WTC11 (cell line): ENCODE data around the gene SRGAP1. TPM values are rescaled to one million over a fixed set of nuclear protein-coding genes. Genes with fewer than 3 reads are reported as not detected.

Source experiments
- ATAC-seq: fragments of 200-7000 bp; cut with Tn5 transposase; 2 replicates; pipeline ENCODE4 v1.10.0; 2021; ENCODE audit warnings: mild to moderate bottlenecking, moderate library complexity
- CTCF ChIA-PET: fragments of 300-600 bp; sonication (Branson Sonifier 250); formaldehyde crosslinking; loops from one replicate; lab custom pipeline; 2021; ENCODE audit warnings: antibody characterized with exemption; lab: Charles Lee
- POLR2A ChIA-PET: fragments of 350-600 bp; sonication (Branson Sonifier 250); formaldehyde crosslinking; loops from one replicate; lab custom pipeline; 2021; ENCODE audit warnings: antibody characterized with exemption; lab: Charles Lee
- DNase-seq: peaks from one replicate; pipeline ENCODE4 v3.0.0; 2021; ENCODE audit warnings: low spot score
- H3K27ac Mint-ChIP-seq: 2 replicates; pipeline ENCODE4 v1.8.0; 2021; ENCODE audit warnings: mixed read lengths
- H3K27me3 Mint-ChIP-seq: 2 replicates; pipeline ENCODE4 v1.8.0; 2021; ENCODE audit warnings: low read depth, mild to moderate bottlenecking, moderate library complexity, mixed read lengths
- H3K36me3 Mint-ChIP-seq: 2 replicates; pipeline ENCODE4 v1.8.0; 2021; ENCODE audit warnings: mixed read lengths
- H3K4me1 Mint-ChIP-seq: 2 replicates; pipeline ENCODE4 v1.8.0; 2022; ENCODE audit warnings: mixed read lengths
- H3K4me3 Mint-ChIP-seq: 2 replicates; pipeline ENCODE4 v1.8.0; 2021; ENCODE audit warnings: mild to moderate bottlenecking, moderate library complexity, mixed read lengths
- H3K9me3 Mint-ChIP-seq: 2 replicates; pipeline ENCODE4 v1.8.0; 2021; ENCODE audit warnings: mixed read lengths
- ATF1 ChIP-seq: sonication (generic); formaldehyde crosslinking; IDR thresholded peaks from 2 replicates; pipeline ENCODE4 v1.8.1; 2023; ENCODE audit warnings: mild to moderate bottlenecking, moderate library complexity, missing genetic modification reagents
- ATF6 ChIP-seq: sonication (generic); formaldehyde crosslinking; IDR thresholded peaks from 2 replicates; pipeline ENCODE4 v1.8.1; 2023; ENCODE audit warnings: mild to moderate bottlenecking, missing genetic modification reagents
- E2F5 ChIP-seq: sonication (generic); formaldehyde crosslinking; IDR thresholded peaks from 2 replicates; pipeline ENCODE4 v1.8.1; 2022; ENCODE audit warnings: mild to moderate bottlenecking, moderate library complexity, missing genetic modification reagents
- NR1H2 ChIP-seq: sonication (generic); formaldehyde crosslinking; IDR thresholded peaks from 2 replicates; pipeline ENCODE4 v1.9.0; 2021; ENCODE audit warnings: mild to moderate bottlenecking, moderate library complexity, missing genetic modification reagents
- TEAD1 ChIP-seq: sonication (generic); formaldehyde crosslinking; IDR thresholded peaks from 2 replicates; pipeline ENCODE4 v1.8.0; 2022; ENCODE audit warnings: mild to moderate bottlenecking, missing genetic modification reagents
- total RNA-seq: library from RNA; stranded (reverse); gene quantifications from 3 replicates; pipeline ENCODE4 v1.2.3, GENCODE V29; 2021
- TF ChIP-seq, protein P1 (sequence below): sonication (generic); formaldehyde crosslinking; IDR thresholded peaks from 2 replicates; pipeline ENCODE4 v1.8.0; 2023; ENCODE audit warnings: missing genetic modification reagents
- TF ChIP-seq, protein P2 (sequence below): sonication (generic); formaldehyde crosslinking; IDR thresholded peaks from 2 replicates; pipeline ENCODE4 v1.8.0; 2022; ENCODE audit warnings: mild to moderate bottlenecking, missing genetic modification reagents
- TF ChIP-seq, protein P3 (sequence below): sonication (generic); formaldehyde crosslinking; IDR thresholded peaks from 2 replicates; pipeline ENCODE4 v1.8.1; 2022; ENCODE audit warnings: low read depth, missing genetic modification reagents, borderline replicate concordance

Gene SRGAP1
- total RNA-seq, 1 experiment from 2014 or later, result 10.3 TPM

- CTCF ChIA-PET, result no interaction called here
- H3K9me3 Mint-ChIP-seq, result peaks cover 3% of the 10 kb centered on the region
- no peaks in the 10 kb centered on the region for H3K36me3 Mint-ChIP-seq
- TF ChIP-seq ATF6 (CRISPR knock-in tag) (no peak), NR1H2 (CRISPR knock-in tag) (no peak), ATF1 (no peak)
- TF ChIP-seq, protein P1, sequence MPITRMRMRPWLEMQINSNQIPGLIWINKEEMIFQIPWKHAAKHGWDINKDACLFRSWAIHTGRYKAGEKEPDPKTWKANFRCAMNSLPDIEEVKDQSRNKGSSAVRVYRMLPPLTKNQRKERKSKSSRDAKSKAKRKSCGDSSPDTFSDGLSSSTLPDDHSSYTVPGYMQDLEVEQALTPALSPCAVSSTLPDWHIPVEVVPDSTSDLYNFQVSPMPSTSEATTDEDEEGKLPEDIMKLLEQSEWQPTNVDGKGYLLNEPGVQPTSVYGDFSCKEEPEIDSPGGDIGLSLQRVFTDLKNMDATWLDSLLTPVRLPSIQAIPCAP (CRISPR knock-in tag), result no peak
- no peak overlapping the region for H3K4me3 Mint-ChIP-seq
- ATAC-seq, result no peak
- no peak for DNase-seq
- peaks cover 43% of the 10 kb centered on the region for H3K4me1 Mint-ChIP-seq
- peak overlapping the region; percentile 75; the same call in 1 of the 2 replicates for H3K27ac Mint-ChIP-seq
- no peaks in the 10 kb centered on the region for H3K27me3 Mint-ChIP-seq
- POLR2A ChIA-PET, result no interaction called here
These were observed 70.8 kb downstream of the SRGAP1 start for GRCh38 chr12:63915105-63915800.

DNA sequence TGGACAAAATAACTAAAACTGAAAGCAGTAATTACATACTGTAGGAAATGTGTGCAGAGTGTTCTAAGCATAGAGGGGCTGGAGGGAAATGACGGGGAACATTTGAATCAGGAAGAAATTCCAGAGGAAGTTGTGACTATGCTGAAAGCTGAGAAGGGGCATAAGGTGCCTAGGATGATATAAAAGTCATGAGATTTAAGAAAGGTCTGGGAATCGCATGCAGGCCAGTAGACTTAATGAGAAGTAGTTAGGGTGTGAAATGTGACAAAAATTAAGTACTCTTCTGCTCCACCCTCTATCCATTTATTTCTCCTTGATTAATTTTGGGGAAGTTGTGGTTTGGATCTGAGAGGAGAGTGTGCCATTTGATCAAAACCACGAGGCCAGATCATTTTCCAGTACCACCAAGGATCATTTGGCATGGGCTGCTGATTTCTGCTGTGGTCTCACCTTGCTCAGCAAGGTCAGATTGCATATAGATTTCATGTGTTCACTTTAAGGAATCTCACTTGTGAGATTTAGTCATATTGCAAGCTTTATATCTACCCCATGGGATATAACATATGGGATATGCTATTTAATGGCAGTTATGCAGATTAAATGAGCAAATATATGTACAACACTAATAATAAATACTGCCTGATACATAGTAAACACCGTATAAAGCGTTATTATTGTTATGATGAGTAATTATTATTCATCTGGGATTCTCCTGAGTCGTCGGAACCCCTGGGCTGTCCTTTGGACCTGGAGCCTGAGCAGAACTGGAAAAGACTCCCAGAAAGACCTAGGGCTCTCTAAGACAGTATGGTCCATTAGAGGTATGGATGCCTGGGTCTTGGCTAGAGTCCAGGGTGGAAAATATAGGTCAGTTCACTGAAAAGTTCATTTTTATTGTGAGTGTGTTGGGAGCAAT is 72.3 kb downstream of the SRGAP1 start:
- DNase-seq (no peak), ATAC-seq (no peak)
- TF ChIP-seq, protein P2, sequence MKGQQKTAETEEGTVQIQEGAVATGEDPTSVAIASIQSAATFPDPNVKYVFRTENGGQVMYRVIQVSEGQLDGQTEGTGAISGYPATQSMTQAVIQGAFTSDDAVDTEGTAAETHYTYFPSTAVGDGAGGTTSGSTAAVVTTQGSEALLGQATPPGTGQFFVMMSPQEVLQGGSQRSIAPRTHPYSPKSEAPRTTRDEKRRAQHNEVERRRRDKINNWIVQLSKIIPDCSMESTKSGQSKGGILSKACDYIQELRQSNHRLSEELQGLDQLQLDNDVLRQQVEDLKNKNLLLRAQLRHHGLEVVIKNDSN, result no peak
- POLR2A ChIA-PET, result no interaction called here
- H3K4me1 Mint-ChIP-seq, result peaks cover 40% of the 10 kb centered on the region
- H3K36me3 Mint-ChIP-seq, result no peaks in the 10 kb centered on the region
- CTCF ChIA-PET, result no interaction called here
- no peak overlapping the region for H3K27ac Mint-ChIP-seq
- H3K27me3 Mint-ChIP-seq, result no peaks in the 10 kb centered on the region
- H3K9me3 Mint-ChIP-seq, result peaks cover 15% of the 10 kb centered on the region
- H3K4me3 Mint-ChIP-seq, result no peak overlapping the region

DNA sequence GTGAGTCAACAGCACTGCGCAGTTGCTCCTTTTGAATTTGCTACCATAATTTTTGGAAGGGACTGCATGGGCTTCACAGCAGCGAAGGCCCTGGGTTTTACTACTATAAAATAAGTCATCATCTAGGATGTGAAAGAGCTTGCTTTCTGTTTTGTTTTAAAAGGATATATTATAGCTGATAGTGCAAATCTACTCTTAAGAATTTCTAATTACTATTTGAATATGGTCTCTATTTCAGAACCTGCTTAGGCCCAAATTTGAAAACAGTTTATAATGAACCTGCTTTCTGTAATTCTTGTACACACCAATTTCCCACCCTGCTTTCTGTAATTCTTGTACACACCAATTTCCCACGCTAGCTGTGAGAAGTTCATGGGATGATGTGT is 73.0 kb downstream of the SRGAP1 start:
- Mint-ChIP-seq H3K4me3 (no peak overlapping the region), H3K27ac (no peak overlapping the region), H3K4me1 (peaks cover 40% of the 10 kb centered on the region), H3K9me3 (peaks cover 15% of the 10 kb centered on the region), H3K36me3 (no peaks in the 10 kb centered on the region), H3K27me3 (no peaks in the 10 kb centered on the region)
- DNase-seq (no peak), ATAC-seq (no peak)
- TF ChIP-seq, protein P3, sequence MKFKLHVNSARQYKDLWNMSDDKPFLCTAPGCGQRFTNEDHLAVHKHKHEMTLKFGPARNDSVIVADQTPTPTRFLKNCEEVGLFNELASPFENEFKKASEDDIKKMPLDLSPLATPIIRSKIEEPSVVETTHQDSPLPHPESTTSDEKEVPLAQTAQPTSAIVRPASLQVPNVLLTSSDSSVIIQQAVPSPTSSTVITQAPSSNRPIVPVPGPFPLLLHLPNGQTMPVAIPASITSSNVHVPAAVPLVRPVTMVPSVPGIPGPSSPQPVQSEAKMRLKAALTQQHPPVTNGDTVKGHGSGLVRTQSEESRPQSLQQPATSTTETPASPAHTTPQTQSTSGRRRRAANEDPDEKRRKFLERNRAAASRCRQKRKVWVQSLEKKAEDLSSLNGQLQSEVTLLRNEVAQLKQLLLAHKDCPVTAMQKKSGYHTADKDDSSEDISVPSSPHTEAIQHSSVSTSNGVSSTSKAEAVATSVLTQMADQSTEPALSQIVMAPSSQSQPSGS, result no peak
- TF ChIP-seq E2F5 (no peak), ATF6 (CRISPR knock-in tag) (no peak), TEAD1 (no peak)
- ChIA-PET POLR2A (no interaction called here), CTCF (no interaction called here)
